ENCODE results near the gene RBP4.
"Not testable (repeated sequence)": the region's sequence is repeated elsewhere in the genome, so short reads cannot be mapped to it uniquely, and the experiment has no call there.

RBP4 gene

GRCh38 chr10:93566435-93567276, 34.4 kb downstream of the RBP4 start, which contains the start of gene FFAR4:
Gene FFAR4 (plus strand): TSS chr10:93566665. CDS start chr10:93566721, 56 bp downstream.
- ATAC-seq (ENCODE audit: low read depth): no peak
- Mint-ChIP-seq H3K9me3 (no peaks in the 10 kb centered on the region), H3K27ac (no peak within 1 kb of the TSS)

GRCh38 chr10:93565446-93565845, 35.6 kb downstream of the RBP4 start:
- H3K4me3 Mint-ChIP-seq: no peak overlapping the region
- DNase-seq (ENCODE audit: low spot score in 2 of 2): no peak
- peaks cover 5% of the 10 kb centered on the region for H3K4me1 Mint-ChIP-seq
- H3K36me3 Mint-ChIP-seq: no peaks in the 10 kb centered on the region
- H3K27ac Mint-ChIP-seq: no peak overlapping the region
- no peak for ATAC-seq (ENCODE audit: low read depth)
- H3K27me3 Mint-ChIP-seq: peaks cover 25% of the 10 kb centered on the region
- H3K9me3 Mint-ChIP-seq: no peaks in the 10 kb centered on the region

More at GRCh38 chr10:93566435-93567276, 34.4 kb downstream of the RBP4 start, which contains the start of gene FFAR4:
- Mint-ChIP-seq H3K27me3 (peaks cover 23% of the 10 kb centered on the region), H3K4me3 (no peak within 1 kb of the TSS), H3K36me3 (no peaks in the 10 kb centered on the region), H3K4me1 (peaks cover 5% of the 10 kb centered on the region)
- no peak for DNase-seq (ENCODE audit: low spot score in 2 of 2)

DNA sequence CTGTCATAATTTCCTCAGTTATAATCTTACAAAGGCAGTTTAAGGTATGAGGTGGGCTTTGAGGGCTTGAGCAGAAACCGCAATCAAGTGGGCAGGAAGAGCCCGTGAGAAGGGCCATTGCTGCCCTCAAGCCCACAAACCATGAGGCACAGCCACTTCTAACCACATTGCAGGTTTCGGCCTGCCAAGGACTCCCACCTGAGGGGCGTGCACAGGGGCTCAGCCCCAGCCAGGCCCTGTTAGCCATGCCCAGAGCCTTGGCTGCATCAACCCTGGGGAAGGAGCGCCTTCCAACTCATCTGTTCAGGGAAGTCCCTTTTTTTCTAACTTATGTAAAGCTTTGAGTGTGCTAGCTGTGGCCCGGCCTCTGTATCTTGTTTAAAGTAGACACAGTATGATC, 40.5 kb downstream of the RBP4 start:
- no peak for DNase-seq (ENCODE audit: low spot score in 2 of 2)
- ATAC-seq (ENCODE audit: low read depth): no peak
- H3K4me3 Mint-ChIP-seq: no peak overlapping the region
- H3K9me3 Mint-ChIP-seq: no peaks in the 10 kb centered on the region
- H3K36me3 Mint-ChIP-seq: no peaks in the 10 kb centered on the region
- peaks cover 11% of the 10 kb centered on the region for H3K27me3 Mint-ChIP-seq
- no peaks in the 10 kb centered on the region for H3K4me1 Mint-ChIP-seq
- H3K27ac Mint-ChIP-seq: no peak overlapping the region

DNA sequence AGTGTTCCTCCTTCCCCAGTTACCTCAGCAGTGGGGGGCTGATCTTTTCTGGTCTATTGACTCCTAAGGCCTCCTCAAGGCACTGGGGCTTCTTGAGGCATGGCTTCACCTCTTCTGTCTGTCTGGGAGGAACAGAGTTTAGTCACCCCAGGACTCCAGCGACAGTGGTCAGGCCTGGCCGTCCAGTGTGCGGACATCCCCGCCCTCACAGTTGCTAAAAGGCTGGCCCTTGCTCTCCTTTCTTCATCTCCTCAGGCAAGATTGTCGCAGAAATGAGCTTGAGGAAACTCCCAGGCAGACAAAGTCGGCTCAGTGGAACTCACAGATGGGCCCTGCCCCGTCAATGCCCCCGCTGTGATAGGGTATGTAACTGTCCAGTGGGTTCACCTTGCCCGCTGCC, 41.5 kb downstream of the RBP4 start:
- Mint-ChIP-seq H3K27ac (no peak overlapping the region), H3K27me3 (peaks cover 8% of the 10 kb centered on the region), H3K4me3 (no peak overlapping the region), H3K36me3 (no peaks in the 10 kb centered on the region), H3K4me1 (no peaks in the 10 kb centered on the region), H3K9me3 (no peaks in the 10 kb centered on the region)
- DNase-seq (ENCODE audit: low spot score in 2 of 2): no peak
- ATAC-seq (ENCODE audit: low read depth): no peak

GRCh38 chr10:93554760-93555432, 46.1 kb downstream of the RBP4 start:
- no peaks in the 10 kb centered on the region for H3K4me1 Mint-ChIP-seq
- no peak overlapping the region for H3K27ac Mint-ChIP-seq
- ATAC-seq (ENCODE audit: low read depth) (peak; percentile 46), DNase-seq (ENCODE audit: low spot score in 2 of 2) (peak; percentile 36 to 47)
- H3K9me3 Mint-ChIP-seq: no peaks in the 10 kb centered on the region
- peaks cover 9% of the 10 kb centered on the region for H3K27me3 Mint-ChIP-seq
- H3K4me3 Mint-ChIP-seq: no peak overlapping the region
- no peaks in the 10 kb centered on the region for H3K36me3 Mint-ChIP-seq

DNA sequence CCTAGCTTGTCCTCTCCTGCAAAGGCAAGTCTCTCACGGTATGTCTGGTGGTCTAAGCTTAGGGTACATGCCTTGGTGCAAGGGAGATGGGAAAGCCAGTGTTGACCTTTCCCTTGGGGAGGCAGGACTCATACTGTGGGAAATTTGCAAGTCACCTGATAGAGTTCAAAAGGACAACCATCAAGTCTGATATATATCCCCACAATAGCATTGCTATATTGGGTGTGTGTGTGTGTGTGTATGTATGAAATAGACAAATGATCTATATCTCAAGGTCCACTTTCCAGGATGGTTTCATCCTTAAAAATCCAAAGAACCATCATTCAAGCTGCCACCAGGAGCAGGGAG, 46.7 kb downstream of the RBP4 start:
- H3K27me3 Mint-ChIP-seq: peaks cover 8% of the 10 kb centered on the region
- no peak for DNase-seq (ENCODE audit: low spot score in 2 of 2)
- no peak overlapping the region for H3K4me3 Mint-ChIP-seq
- H3K27ac Mint-ChIP-seq: no peak overlapping the region
- no peaks in the 10 kb centered on the region for H3K4me1 Mint-ChIP-seq
- no peaks in the 10 kb centered on the region for H3K36me3 Mint-ChIP-seq
- H3K9me3 Mint-ChIP-seq: no peaks in the 10 kb centered on the region
- ATAC-seq (ENCODE audit: low read depth): no peak

DNA sequence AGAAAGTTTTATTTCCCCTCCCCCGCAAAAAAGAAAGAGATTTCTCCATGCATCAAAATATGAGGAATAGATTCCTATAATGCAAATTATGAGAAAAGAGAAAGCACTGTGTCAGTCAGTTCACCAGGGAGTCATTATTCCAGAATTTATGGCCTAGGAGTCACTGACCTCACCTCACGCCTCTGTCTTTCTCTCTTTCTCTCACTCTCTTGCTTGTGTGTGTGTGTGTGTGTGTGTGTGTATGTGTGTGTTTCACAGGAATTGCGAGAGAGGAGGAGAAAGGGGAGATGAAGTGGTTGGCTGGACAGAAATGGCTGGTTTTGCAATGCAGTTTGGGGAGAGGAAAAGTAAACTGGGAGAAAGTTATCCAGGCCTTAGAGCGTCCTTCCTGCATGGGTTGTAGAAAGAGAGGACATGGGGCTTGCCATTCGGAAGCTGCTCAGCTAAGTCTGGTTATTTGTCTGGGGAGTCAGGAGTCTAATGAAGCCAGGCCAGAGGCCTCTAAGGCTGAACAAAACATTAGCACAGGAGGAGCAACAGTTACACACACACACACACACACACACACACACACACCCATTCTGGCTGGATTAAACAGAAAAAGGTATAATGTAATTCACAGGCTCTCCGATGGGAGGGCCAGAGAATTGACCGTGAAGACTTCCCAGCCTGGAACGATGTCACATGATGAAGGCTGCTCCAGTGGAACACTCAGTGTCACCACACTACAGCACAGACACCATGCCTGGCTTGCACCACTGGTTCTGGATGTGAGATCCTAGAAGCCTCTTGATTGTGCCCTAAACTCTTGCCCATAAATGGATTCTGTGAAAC, 47.3 kb downstream of the RBP4 start:
- DNase-seq (ENCODE audit: low spot score in 2 of 2): no peak
- H3K9me3 Mint-ChIP-seq: no peaks in the 10 kb centered on the region
- no peaks in the 10 kb centered on the region for H3K36me3 Mint-ChIP-seq
- no peak for ATAC-seq (ENCODE audit: low read depth)
- H3K27ac Mint-ChIP-seq: no peak overlapping the region
- H3K27me3 Mint-ChIP-seq: peaks cover 6% of the 10 kb centered on the region
- no peaks in the 10 kb centered on the region for H3K4me1 Mint-ChIP-seq
- no peak overlapping the region for H3K4me3 Mint-ChIP-seq

DNA sequence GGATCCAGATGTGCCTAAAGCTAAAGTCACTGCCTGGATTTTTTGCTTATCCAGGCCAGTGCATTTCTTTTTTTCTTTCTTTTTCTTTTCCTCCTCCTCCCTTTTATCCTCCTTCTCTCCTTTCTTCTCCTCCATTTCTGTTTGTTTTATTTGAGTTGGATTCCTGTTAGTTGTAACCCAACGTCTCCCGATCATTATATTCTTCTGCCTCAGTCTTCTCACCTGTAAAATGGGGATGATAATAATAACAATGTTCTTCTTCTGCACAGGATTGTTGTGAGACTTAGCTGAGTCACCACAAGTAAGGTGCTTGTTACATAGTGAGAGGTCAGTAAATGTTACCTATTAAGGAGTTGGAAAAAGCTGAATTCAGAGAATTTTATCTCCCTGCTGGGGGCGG, 48.3 kb downstream of the RBP4 start:
- H3K36me3 Mint-ChIP-seq: no peaks in the 10 kb centered on the region
- peaks cover 9% of the 10 kb centered on the region for H3K27me3 Mint-ChIP-seq
- DNase-seq (ENCODE audit: low spot score in 2 of 2) (no peak), ATAC-seq (ENCODE audit: low read depth) (no peak)
- H3K4me3 Mint-ChIP-seq: no peak overlapping the region
- H3K27ac Mint-ChIP-seq: no peak overlapping the region
- H3K4me1 Mint-ChIP-seq: no peaks in the 10 kb centered on the region
- no peaks in the 10 kb centered on the region for H3K9me3 Mint-ChIP-seq

DNA sequence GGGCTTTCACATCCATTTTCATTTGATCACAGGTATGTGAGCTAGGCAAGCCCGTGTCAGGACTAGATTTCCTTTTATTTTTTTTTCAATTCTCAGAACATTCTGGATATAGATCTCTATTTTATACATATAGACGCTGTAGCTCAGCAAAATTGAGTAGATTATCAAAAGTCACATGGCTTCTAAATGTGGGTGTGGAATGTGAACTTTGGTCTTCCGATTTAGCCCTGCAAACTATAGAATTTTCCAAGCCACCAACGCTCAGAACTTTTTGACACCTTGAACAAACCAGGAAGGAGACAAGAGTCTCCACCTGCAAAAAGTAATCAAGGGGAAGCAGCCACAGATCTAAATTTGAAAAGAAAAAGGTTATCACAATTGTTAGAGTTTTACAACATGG, 50.4 kb downstream of the RBP4 start:
- ATAC-seq (ENCODE audit: low read depth) (no peak), DNase-seq (ENCODE audit: low spot score in 2 of 2) (no peak)
- H3K36me3 Mint-ChIP-seq: no peaks in the 10 kb centered on the region
- H3K27me3 Mint-ChIP-seq: peaks cover 13% of the 10 kb centered on the region
- no peaks in the 10 kb centered on the region for H3K9me3 Mint-ChIP-seq
- H3K4me1 Mint-ChIP-seq: no peaks in the 10 kb centered on the region
- H3K27ac Mint-ChIP-seq: no peak overlapping the region
- no peak overlapping the region for H3K4me3 Mint-ChIP-seq

DNA sequence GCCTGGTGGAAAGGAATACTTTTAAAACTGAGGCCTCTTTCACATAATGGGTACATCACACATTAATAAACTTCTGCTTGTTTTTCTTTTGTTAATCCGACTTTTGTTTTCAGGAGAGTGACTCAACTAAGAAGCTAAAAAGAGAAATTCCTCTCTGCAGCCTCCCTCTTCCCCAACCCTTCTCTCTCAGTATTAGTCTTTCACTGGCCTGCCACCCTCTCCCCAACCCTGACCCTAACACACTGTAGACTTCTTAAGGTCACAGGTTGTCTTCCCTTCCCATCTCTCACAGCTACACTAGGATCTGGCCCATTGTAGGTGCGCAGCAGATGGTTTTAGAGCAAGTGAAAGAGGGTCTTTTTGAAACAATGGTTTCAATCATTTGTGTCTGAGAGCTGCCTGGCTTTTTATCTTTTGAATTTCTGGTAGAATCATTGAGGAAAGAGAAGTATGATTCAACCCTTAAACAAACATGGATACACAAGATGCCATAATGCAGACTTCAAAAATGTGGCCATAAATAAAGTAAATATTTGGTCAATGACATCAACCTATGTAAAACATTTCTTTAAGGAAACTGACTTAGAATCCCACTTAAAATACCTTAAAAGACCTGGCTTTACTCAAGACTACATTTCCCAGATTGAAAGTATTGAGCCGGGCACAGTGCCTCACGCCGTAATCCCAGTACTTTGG, 52.5 kb downstream of the RBP4 start:
- H3K27me3 Mint-ChIP-seq: peaks cover 11% of the 10 kb centered on the region
- ATAC-seq (ENCODE audit: low read depth) (no peak), DNase-seq (ENCODE audit: low spot score in 2 of 2) (no peak)
- no peaks in the 10 kb centered on the region for H3K4me1 Mint-ChIP-seq
- no peaks in the 10 kb centered on the region for H3K36me3 Mint-ChIP-seq
- H3K27ac Mint-ChIP-seq: no peak overlapping the region
- H3K4me3 Mint-ChIP-seq: no peak overlapping the region
- H3K9me3 Mint-ChIP-seq: no peaks in the 10 kb centered on the region

DNA sequence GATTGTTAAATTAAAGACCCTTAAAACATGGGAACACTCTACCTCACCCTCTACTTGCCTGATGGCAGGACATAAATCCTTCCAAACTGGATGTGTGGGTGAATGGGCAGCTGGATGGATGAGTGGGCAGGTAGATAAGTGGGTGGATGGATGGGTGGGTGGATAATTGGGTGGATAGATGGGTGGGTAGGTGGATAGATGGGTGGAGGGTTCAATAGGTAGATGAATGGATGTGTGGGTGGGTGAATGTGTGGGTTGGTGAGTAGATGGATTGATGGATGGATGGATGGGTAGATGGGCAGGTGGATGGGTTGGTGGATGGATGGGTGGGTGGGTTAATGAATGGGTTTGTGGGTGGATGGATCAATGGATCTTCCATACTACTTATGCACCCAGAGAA, 53.5 kb downstream of the RBP4 start:
- ATAC-seq (ENCODE audit: low read depth): no peak
- Mint-ChIP-seq H3K4me3 (no peak overlapping the region), H3K9me3 (no peaks in the 10 kb centered on the region), H3K36me3 (no peaks in the 10 kb centered on the region), H3K4me1 (no peaks in the 10 kb centered on the region), H3K27me3 (peaks cover 7% of the 10 kb centered on the region), H3K27ac (no peak overlapping the region)
- no peak for DNase-seq (ENCODE audit: low spot score in 2 of 2)

GRCh38 chr10:93546995-93547394, 54.0 kb downstream of the RBP4 start:
- not testable (repeated sequence) for ATAC-seq (ENCODE audit: low read depth)

DNA sequence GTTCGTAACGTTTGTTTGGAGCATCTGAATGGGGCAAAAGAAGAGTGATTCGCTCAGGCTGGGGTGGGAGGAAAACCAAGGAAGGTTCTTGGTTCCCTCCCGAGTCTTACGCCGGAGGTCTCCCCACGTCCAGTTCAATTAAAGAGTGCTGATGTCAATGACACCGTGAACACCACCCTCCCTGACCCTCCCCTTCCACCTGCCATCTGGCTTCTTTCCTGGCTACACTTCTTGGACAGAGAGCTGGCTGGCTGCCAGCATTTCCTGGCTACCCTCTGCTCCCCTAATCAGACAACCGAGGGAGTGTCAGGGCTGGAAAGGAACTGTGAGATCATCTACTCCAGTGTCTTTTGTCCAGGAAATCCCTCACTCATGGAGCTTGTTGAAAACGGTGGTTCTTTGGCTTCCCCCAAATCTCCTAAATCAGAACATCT, 58.7 kb downstream of the RBP4 start:
- no peaks in the 10 kb centered on the region for H3K9me3 Mint-ChIP-seq
- H3K4me3 Mint-ChIP-seq: no peak overlapping the region

More at GRCh38 chr10:93546995-93547394, 54.0 kb downstream of the RBP4 start:
- H3K27me3 Mint-ChIP-seq; H3K36me3 Mint-ChIP-seq; H3K9me3 Mint-ChIP-seq; DNase-seq (ENCODE audit: low spot score in 2 of 2); H3K4me1 Mint-ChIP-seq; H3K4me3 Mint-ChIP-seq; H3K27ac Mint-ChIP-seq: not testable (repeated sequence)

More for the DNA sequence above, 58.7 kb downstream of the RBP4 start:
- Mint-ChIP-seq H3K27ac (no peak overlapping the region), H3K36me3 (no peaks in the 10 kb centered on the region), H3K4me1 (no peaks in the 10 kb centered on the region), H3K27me3 (peaks cover 3% of the 10 kb centered on the region)
- DNase-seq (ENCODE audit: low spot score in 2 of 2) (no peak), ATAC-seq (ENCODE audit: low read depth) (no peak)

All from memory B cell (primary cell).